NOMO-1 treated with dmso at 0.1 percent for 144 hours (cell line): Measurements from ENCODE around the gene NPC1.
"Not testable (repeated sequence)": the region's sequence is repeated elsewhere in the genome, so short reads cannot be mapped to it uniquely, and the experiment has no call there.

ENCODE experiments used
- DNase-seq: peaks from one replicate; lab custom pipeline; 2025; ENCODE audit not compliant: unreplicated experiment; lab: John Stamatoyannopoulos, UW

NPC1 gene

DNA sequence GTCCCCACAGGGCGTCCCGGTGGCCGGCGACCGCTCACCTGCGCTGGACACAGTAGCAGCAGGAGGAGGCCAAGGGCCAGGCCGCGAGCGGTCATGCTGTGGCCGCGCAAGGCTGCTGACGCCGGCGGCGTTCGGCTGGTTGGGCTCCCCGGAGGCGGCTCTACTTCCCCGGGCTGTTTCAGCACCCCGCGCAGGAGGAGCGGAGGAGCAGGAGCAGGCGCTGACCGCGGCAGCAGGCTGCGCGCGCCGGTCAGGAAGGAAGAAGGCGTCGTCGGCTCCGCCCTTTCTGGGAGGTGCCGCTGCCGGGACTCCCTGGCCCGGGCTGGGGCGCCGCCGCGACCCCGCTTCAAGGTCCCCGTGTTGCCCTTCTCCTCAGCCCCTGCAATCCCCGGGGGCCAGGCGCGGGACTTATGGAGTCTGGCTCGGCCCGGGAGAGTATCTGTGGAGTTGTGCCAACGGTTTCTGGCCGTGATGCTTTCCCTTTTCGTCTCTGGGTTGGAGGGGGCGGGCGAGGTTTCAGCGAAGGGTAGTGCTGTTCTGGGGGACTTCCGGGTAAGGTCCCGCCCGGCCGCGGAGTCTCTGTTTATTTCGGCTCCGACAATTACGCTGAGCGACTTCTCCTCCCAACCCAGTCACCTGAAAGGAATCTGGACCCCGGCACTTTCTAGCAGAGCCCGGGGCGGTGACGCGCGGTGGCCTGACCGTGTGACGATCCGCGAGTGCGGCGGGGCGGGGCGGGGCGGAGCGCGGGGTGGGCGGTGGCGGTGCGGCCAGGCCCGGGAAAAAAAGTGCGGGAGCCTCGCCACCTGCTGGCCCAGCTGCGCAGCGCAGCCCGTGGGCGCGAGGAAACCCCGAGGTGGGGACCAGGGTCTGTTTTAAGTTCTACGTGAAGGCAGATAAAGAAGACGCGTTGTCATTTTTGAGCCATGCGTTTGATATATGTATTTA is at the start of gene NPC1:
TSS of gene NPC1 (minus strand) at position 258 of the 948 bp plus-strand sequence. CDS start at position 95, 163 bp downstream.
- DNase-seq = peak; percentile 77

DNA sequence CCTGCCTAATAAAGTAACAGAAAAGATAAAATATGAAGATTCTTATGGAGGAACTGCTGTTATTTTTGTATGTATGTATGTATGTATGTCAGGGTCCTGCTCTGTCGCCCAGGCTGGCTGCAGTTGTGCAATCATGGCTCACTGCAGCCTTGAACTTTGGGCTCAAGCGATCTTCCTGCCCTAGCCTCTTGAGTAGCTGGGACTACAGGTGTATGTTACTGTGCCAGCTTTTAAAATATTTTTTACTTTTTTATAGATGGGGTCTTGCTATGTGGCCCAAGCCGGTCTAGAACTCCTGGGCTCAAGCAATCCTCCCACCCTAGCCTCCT is 49.7 kb upstream of the NPC1 start:
- DNase-seq = no peak

- DNase-seq = no peak
These were observed 49.2 kb upstream of the NPC1 start for GRCh38 chr18:23635283-23636070.

DNA sequence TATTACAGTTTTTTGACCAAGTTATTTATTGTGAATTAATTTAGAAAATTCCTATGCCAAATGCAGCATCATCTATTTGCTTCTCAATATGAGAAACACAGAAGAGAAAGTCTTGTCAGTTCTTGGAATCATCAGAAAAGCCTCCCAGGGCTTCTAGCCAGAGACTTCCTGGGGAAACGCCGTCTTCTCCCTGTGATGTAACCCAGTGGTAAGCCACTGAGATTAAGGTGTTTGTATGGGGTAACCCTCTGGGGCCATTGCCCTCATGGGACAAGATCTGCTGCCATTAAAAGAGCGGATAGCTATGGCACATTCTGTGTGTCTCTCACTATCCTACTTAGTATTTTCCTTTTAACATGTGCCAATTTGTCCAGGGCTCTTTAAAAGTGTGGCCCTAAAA is 48.4 kb upstream of the NPC1 start:
- DNase-seq = no peak

DNA sequence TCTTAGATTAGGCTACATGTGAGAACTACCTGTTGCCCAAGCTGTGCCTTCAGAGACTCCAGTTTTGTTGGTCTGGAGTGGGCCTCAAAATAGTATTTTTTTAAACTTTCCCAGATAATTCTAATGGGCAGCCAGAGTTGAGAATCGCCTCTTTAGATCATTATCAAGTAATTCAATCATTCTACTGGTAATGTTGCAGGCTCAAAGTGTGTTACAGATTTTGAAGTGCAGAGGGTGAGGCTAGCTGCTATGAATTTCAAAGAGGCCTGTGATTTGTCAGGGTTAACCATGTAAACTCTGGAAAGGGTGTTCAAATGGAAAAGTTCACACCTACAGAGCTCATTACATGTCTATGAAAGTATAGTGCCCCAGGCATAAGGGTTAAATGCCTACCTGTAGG is 46.3 kb upstream of the NPC1 start:
- DNase-seq = no peak

DNA sequence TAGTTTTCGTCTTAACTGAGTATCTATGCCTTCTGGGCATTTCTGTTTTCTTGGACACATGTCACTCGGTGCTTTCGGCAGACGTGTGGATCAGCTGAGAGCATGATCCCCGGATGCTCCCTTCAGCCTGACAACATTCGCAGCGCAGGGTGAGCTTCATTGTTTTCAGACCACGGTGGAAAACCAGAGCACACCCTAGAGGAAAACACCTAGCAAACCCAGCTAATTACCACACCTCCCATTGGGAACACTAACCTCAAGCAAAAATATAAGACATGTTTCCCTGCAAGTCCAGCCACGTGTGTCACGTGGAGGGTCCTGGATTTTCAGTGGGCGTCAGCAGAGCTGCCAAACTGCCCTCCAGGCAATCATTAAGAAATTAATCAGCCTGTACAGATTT is 45.4 kb upstream of the NPC1 start:
- DNase-seq = no peak

- DNase-seq = no peak
These were observed 45.0 kb upstream of the NPC1 start for GRCh38 chr18:23631312-23631711.

DNA sequence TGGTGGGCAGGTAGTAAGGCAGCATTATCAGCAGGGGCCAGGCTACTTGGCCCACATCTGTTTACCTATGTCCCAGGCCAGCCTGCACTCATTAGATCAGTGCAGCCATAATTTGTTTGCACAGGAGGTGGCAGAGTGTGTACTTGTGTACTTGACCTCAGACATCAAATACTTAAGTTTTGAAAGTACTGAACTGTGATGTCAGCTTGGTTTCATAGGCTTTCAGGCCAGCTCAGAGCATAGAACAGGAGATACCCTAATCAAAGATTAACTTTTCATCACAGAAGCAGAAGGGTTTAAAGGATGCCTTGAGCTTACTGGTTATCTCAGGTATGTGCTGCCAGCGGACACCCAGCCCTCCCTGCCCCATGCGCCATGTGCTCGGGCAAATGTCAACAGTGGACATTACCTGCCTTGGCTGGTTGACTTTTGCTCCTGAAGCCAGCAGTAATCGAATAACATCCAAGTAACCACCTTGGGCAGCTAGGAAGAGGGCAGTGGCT is 43.2 kb upstream of the NPC1 start:
- DNase-seq = no peak

DNA sequence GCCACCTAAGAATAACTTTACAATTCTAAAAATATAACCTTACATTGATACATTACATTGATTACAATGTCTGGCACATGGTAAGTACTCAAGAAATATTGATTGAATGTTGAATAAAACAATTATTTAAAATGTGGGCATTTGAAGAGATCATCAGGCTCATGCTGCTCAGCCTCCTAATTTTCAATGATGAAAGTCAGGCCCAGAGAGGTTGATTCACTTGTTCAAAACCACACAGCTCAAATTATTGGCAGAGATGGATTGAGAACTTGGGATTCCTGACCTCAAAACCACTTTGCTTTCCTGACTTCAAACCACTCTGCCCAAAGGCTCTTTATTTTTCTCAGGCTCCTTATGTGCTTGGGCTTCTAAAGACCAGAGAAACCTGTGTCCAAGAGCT is 41.7 kb upstream of the NPC1 start:
- no peak for DNase-seq

GRCh38 chr18:23627321-23627720 is 41.0 kb upstream of the NPC1 start:
- no peak for DNase-seq

DNA sequence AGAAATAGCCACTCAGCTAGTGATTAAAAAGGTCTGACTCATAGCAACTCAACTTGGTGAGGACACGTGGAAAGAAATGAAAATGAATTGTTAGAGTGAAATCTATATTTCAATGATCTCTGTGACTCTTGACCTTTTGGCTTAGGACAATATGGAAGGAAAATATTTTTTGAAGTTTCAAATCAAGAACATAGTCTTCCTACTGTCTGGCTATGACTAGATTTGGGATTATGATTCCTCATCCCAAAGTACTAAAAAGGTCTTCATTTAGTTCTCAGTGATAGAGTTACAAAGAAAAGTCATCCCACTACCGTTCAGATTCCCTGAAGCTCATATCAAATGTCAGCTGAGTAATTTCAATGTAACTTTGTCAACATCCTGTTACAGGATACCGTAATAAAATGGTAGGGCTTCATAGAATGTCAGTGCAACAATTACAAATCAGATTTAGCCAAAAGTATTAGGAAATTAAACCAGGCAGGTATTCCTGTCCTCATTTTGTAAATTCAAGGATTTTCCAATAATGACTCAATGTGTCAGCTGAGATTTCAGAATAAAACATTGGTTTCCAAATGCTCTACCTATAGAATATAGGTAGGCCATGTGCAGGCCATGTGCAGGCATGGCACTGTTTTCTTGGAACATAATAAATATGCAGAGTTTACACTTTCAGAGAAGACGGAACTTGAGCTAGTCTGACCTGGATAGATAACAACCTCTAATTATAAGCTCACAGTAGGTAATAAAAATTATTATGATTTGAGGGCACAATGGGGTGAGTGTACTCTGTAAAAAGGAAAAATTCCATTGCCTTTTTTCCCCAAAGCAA is 40.4 kb upstream of the NPC1 start:
- no peak for DNase-seq

DNA sequence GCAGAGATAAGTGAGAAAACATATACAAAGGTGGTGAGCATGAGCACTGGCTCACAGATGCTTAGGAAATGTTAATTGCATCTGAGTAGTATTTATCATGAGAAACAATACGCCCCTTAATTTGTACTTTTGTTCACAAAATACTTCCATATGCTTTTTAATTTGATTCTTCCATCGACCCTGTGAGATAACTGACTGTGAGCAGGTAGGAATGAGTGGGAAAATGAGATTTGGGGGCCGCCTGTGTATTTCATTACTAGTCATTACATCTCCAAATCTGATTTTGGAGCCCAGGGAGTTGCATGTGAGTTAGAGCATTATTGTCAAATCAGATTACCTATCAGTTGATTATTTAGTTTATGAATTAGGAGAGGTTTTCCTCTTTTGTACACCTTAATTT is 36.7 kb upstream of the NPC1 start:
- no peak for DNase-seq

DNA sequence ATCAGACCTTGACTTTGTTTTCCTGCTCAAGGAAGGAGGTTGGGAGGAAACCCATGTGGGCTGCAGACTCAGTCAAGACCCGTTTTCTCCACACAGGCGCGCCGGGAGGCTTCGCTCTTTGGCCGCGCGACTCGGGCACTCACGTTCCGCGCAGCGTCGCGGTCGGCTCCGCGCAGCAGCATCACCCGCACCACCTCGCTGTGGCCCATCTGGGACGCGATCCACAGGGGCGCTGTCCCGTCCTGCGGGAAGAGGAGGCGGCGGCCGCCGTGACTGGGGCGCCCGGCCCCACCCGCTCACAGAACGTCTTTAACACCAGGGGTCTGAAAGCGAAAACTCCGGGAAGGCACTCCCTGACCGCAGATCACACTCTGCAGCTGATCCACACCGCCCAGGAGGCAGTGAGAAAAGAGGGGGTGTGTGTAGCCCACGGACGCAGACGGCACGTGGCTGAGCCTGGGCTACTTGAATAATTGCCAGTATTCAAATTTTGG is 33.1 kb upstream of the NPC1 start:
- no peak for DNase-seq

- peak; percentile 74 for DNase-seq
These were observed 32.6 kb upstream of the NPC1 start for GRCh38 chr18:23618862-23619387.

DNA sequence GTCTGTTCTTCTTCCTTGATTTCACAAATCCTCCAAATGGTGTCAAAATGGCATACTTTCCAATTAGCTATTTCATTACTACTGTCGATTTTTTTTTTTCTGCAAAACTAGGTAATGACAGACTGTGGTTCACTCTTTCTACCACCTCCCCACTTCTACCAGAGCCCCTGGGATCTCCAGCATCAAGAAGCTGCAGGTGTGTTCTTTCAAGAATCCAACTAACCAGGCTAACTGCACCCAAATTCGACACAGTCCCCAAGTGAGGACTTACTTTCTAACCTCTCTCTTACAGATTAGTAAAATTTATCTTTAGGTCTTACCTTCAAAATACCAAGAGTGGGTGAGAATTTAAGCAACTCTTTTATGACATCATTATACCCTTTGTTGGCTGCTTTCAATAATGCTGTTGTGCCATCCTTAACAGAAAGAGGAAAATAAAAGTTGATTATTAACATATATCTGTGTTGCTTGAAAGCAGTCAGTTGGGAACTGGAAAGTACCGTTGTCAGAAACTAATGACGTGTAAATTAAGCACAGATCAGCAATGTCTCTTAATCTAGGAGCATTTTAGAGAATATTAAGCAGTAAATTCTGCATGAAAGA is 31.2 kb upstream of the NPC1 start:
- DNase-seq = no peak

DNA sequence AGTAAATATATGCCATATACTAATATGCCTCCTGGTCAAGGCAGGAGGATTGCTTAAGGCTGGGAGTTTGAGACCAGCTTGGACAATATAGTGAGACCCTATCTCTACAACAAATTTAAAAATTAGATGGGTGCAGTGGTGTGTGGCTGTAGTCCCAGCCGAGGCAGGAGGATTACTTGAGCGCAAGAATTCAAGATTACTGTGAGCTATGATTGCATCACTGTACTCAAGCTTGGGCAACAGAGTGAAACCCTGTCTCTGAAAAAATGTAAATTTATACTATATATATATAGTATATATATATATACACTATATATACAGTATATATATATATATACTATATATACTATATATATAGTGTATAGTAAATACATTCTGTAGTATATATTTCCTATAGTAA is 30.0 kb upstream of the NPC1 start:
- no peak for DNase-seq

GRCh38 chr18:23614891-23615290 is 28.6 kb upstream of the NPC1 start:
- no peak for DNase-seq

DNA sequence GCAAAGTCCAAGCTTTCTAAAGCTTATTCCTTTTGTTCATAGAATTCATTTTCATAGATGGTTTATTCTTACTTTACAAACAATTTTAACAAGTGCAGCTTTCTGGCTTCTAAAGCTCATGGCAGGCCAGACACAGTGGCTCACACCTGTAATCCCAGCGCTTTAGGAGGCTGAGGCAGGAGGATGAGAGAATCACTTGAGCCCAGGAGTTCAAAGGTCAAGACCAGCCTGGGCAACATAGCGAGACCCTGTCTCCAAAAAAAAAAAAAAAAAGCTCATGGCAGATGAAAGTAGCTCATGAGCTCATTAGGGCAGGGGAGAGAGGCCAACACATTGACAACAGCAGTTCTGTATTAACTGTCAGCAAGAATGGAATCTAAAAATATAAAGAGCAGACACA is 28.1 kb upstream of the NPC1 start:
- no peak for DNase-seq

DNA sequence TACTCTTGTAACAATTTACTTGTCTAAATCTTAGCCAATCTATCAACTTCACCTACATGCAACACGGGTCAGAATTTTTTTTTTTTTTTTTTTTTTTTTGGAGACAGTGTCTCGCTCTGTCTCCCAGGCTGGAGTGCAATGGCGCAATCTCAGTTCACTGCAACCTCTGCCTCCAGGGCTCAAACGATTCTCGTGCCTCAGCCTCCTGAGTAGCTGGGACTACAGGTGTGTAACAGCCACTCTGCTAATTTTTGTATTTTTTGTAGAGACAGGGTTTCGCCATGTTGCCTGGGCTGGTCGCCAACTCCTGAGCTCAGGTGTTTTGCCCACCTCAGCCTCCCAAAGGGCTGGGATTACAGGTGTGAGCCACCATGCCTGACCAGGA is 26.8 kb upstream of the NPC1 start:
- not testable (repeated sequence) for DNase-seq

DNA sequence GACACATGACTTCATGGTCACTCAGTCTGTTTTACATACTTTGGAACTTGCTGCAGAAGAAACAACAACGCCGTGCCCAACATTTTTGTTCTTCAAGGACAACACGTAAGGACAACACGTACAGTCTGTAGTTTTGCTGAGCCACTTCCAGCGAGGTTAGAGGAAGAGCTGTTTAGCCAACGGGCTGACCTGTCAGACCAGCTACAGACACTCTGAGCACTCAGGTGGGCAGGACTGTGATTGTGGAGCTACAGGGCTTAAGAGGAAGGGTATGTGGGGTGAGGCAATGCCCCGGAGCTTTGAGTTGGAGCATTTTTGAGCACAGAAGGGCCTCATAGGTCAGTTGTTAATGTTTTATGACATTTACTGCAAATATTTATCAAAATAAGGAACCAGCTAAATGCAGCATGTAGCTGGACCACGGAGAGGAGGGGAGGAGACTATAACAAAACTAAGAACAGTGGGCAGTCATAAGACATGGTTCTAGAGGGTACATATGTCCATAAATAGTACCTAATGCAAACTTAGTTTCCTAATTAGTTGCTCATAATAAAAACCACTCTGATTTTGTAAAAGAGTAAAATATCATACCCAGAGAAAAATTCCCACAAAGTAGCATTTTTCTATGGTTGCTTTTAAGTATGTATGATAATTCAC is 26.3 kb upstream of the NPC1 start:
- no peak for DNase-seq
